ENCODE results near the gene TRMT10B.

DNA sequence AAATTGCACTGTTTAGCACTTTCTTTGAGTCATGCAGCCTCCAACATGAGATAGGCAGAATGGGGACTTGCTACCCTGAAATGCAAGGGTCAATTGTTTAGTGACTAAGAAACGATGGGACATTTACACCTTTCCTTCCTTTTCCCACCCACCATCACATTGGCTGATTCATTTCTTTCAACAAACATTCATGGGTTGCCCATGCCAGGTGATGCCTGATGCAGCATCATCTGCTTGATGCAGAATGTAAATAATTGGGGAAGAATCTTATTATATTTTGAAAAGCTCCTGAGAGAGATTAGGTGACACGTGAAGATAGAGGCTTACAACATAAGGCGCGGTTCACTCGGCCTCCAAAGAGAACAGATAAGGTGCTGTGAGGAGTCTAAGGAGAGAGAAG, 4.5 kb upstream of the TRMT10B start:
- TF ChIP-seq, protein P1, sequence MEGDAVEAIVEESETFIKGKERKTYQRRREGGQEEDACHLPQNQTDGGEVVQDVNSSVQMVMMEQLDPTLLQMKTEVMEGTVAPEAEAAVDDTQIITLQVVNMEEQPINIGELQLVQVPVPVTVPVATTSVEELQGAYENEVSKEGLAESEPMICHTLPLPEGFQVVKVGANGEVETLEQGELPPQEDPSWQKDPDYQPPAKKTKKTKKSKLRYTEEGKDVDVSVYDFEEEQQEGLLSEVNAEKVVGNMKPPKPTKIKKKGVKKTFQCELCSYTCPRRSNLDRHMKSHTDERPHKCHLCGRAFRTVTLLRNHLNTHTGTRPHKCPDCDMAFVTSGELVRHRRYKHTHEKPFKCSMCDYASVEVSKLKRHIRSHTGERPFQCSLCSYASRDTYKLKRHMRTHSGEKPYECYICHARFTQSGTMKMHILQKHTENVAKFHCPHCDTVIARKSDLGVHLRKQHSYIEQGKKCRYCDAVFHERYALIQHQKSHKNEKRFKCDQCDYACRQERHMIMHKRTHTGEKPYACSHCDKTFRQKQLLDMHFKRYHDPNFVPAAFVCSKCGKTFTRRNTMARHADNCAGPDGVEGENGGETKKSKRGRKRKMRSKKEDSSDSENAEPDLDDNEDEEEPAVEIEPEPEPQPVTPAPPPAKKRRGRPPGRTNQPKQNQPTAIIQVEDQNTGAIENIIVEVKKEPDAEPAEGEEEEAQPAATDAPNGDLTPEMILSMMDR (IDR thresholded peaks at IDR 0.05): no peak
- TF ChIP-seq POLR2A (IDR thresholded peaks at IDR 0.05; ENCODE audit: low read depth) (no peak), EP300 (IDR thresholded peaks at IDR 0.05) (no peak), POLR2AphosphoS5 (IDR thresholded peaks at IDR 0.05) (no peak)
